HG03039 (cell line): Measurements from ENCODE around the gene DYNC1LI2.
"Not testable (repeated sequence)": the region's sequence is repeated elsewhere in the genome, so short reads cannot be mapped to it uniquely, and the experiment has no call there.

Experiments
- ATAC-seq: cut with Tn5 transposase; IDR thresholded peaks from one replicate; pipeline ENCODE4 v1.9.1; 2021; ENCODE audit warnings: mild to moderate bottlenecking, moderate library complexity; ENCODE audit not compliant: unreplicated experiment

The DYNC1LI2 gene

GRCh38 chr16:66698046-66698445, 53.4 kb downstream of the DYNC1LI2 start:
- no peak for ATAC-seq

- ATAC-seq, result peak; percentile 84
Observed at GRCh38 chr16:66696669-66697630, 54.5 kb downstream of the DYNC1LI2 start, which contains the start of gene CMTM4. Gene CMTM4 (minus strand): TSS chr16:66696743. CDS start chr16:66696525, 218 bp downstream.

- no peak for ATAC-seq
Observed at GRCh38 chr16:66695935-66696668, 55.3 kb downstream of the DYNC1LI2 start.

DNA sequence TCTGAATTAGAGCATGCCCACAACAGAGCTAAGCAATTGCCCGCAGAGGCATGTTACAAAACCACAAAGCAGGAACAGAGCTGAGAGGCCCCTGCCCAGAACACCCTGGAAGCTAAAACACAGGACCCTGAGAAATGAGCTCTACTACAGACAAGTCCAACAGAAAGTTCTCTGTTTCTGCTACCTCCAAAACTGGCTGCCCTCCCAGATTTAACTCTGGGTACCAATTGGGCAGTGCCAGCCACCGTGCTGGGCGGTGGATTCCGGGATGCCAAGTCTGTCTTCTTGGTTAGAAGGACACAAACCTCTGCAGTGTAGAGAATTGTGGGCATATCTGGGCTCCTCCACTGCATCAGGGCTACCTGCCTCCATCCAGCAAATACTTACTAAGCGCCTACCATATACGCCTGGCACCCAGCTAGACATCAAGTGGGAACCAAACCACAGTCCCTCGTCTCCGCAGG, 55.9 kb downstream of the DYNC1LI2 start:
- no peak for ATAC-seq

DNA sequence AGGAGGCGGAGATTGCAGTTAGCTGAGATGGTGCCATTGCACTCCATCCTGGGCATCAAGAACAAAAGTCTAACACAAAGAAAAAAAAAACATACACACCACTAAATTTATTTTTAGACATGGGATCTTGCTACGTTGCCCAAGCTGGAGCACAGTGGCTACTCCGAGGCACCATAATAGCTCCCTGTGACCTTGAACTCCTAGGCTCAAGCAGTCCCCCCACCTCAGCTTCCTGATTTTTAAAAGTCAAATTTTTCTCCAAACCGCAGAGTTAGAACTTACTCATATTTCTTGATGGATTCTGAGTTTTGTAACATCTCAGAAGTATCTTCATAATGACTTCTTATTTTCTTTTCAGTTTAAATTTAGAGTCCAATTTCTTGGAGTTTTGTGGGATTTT, 58.3 kb downstream of the DYNC1LI2 start:
- ATAC-seq, result no peak

DNA sequence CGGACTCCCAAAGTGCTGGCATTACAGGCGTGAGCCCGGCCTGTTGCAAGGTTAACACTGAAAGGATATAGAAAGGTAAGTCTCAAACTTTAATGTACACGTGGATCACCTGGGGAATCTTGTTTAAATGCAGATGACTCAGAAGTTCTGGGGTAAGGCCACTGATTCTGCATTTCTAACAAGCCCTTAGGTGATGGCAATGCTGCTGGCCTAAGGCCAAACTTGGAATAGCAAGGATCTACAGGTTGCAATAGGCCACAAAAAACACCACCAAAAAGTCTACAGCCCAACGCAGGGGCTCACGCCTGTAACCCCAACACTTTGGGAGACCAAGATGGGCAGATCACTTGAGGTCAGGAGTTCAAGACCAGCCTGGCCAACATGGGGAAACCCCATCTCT, 59.1 kb downstream of the DYNC1LI2 start:
- ATAC-seq, result no peak

GRCh38 chr16:66691234-66691633, 60.2 kb downstream of the DYNC1LI2 start:
- ATAC-seq, result no peak

DNA sequence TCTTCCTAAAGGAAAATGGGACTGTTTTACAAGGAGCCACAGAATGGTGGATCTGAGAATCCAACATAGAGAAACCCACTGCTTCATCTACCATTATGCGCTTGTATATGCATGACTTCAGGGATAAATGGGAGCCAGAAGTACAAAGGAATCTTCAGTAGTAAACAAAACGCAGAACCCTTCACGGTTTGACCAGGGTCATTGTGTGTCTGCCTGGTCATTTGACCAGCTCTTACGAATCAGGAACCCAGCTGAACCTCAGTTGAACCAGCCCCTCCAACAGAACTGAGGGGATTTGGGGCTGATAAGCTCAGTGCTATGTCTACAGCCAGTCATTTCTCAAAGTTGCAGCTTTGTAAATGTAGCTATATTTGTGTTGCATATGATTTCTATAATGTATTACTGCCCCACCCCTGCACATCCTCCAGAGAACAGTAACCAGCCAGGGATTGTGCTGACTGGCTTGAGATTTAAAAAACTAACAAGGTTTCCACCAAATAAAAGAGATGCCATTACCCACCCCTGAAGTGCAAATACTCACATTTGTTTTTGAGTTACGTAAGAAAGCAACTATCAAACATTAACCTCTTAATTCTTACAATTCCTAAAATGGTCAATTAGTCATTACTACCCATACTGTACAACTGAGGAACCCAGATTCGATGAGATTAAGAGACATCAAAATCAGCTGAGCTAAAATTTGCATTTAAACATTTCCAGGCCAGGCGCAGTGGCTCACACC, 61.1 kb downstream of the DYNC1LI2 start:
- ATAC-seq, result no peak

DNA sequence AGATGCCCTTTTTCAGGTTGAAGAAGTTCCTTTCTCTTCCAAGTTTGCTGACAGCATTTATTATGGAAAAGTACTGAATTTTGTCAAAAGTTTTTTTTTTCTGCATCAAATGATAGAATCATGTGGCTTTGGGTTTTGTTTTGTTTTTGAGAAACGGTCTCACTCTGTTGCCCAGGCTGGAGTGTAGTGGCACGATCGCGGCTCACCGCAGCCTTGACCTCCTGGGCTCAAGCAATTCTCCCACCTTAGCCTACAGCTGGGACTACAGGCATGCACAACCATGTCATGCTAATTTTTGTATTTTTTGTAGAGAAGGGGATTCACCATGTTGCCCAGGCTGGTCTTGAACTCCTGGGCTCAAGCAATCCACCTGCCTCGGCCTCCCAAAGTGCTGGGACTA, 62.1 kb downstream of the DYNC1LI2 start:
- ATAC-seq, result no peak

DNA sequence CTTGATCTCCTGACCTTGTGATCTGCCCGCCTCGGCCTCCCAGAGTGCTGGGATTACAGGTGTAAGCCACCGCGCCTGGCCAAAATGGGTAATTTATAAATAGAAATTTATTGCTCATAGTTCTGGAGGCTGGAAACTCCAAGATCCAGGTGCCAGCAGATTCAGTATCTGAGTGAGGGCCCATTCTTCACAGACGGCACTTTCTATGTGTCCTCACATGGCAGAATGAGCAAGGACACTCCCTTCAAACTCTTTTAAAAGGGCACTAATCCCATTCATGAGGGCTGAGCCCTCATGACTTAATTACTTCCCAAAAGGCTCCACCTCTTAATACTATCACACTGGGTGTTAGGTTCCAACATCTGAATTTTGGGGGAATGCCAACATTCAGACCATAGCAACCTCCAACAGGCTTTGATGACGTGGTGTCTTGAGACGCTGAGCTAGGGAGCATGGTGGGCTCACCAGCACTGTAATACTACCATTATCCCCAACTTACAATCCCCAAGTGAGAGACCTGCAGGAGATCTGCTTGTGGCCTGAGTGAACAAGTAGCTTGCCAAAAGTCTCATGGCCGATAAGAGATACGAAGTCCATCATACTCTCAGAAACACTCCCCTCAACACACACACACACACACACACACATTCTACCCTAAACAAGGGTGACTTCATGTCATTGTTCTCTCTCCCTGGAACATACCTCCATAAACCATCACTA, 63.3 kb downstream of the DYNC1LI2 start:
- no peak for ATAC-seq

GRCh38 chr16:66685501-66686115, 65.8 kb downstream of the DYNC1LI2 start:
- not testable (repeated sequence) for ATAC-seq

DNA sequence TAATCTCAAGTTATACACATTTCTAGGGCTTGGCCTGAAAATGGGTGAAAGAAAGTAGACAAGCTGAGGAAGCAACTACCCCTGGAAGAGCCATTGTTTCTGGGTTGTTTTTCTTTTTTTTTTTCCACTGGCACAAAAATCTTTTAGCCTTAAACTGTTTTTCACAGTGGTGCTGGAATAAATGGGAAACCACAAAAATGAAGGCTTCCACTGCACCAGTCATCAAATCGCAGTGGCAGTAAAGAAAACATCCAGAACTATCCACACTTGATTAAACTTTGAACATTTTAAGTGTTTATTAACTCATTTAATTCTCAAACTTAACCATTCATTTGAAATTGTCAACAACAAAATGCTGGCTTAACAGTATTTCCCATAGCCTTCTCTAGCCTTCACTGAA, 69.1 kb downstream of the DYNC1LI2 start:
- ATAC-seq, result no peak

DNA sequence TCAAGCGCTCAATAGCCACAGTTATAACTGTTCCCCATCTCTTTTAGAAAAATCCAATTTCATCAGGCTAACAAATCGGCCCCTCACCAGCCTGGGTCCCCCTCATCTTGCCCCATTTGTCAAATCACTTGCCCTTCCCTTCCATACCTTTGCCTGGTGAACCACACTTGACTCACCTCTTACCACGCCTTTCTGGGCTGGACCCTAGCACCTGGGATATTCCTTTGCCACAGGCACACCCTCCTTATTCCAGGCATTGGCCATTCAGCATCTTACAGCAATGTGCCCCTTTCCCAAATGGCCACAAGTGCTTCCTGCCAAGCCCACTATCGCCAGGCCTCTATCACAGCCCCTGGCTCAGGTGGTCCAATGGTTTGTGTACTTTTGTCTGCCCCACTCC, 69.7 kb downstream of the DYNC1LI2 start:
- no peak for ATAC-seq

DNA sequence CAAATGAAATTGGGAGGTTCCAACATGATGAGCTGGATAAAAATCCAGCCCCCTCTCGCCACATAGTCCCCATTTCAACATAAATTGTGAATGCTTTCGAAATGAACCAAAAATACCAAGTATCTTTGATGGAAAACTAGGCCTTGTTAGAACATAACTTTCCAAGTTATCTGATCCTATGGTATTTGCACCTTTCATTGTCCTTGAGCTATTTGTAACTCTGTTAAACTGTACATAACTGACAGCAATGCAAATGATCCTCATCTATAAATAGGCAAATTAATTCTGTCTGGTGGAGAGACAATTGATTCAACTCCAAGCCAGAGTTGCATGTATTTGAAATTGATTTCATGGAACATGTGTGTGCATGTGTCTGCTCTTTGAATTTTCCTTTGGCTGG, 73.1 kb downstream of the DYNC1LI2 start:
- no peak for ATAC-seq

- no peak for ATAC-seq
Observed at GRCh38 chr16:66677836-66678235, 73.6 kb downstream of the DYNC1LI2 start.

DNA sequence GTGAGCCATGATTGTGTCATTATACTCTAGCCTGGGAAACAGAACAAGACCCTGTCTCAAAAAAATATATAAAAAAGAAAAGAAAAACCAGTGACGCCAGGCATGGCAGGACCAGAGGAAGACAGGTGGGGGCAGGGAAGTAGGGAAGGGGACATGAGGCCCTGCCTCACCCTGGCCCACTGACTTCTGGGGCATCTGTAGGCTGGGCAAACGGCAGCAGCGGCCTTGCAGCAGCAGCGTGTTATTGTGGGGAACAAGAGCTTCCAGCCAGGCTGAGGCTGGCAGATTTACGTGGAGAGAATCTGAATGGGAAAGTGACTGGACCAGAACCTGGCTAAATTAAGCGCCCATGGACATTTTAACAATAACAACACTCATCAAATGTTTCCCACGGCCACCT, 74.2 kb downstream of the DYNC1LI2 start:
- no peak for ATAC-seq

GRCh38 chr16:66676599-66676998, 74.8 kb downstream of the DYNC1LI2 start:
- no peak for ATAC-seq

- ATAC-seq, result no peak
Observed at GRCh38 chr16:66673691-66674090, 77.7 kb downstream of the DYNC1LI2 start.
